ENCODE data around the gene VAV2.

GRCh38 chr9:133955821-133956411 is 36.2 kb downstream of the VAV2 start:
- TF ChIP-seq, protein P1, sequence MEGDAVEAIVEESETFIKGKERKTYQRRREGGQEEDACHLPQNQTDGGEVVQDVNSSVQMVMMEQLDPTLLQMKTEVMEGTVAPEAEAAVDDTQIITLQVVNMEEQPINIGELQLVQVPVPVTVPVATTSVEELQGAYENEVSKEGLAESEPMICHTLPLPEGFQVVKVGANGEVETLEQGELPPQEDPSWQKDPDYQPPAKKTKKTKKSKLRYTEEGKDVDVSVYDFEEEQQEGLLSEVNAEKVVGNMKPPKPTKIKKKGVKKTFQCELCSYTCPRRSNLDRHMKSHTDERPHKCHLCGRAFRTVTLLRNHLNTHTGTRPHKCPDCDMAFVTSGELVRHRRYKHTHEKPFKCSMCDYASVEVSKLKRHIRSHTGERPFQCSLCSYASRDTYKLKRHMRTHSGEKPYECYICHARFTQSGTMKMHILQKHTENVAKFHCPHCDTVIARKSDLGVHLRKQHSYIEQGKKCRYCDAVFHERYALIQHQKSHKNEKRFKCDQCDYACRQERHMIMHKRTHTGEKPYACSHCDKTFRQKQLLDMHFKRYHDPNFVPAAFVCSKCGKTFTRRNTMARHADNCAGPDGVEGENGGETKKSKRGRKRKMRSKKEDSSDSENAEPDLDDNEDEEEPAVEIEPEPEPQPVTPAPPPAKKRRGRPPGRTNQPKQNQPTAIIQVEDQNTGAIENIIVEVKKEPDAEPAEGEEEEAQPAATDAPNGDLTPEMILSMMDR (IDR thresholded peaks at IDR 0.05; ENCODE audit: insufficient read depth, low read length, poor library complexity, severe bottlenecking), result no peak
- no peak for TF ChIP-seq EZH2phosphoT487 (conservative IDR thresholded peaks at IDR 0.05; ENCODE audit: low read length)
